ENCODE measurements around the gene SMYD2. TPM values are rescaled to one million over a fixed set of nuclear protein-coding genes. Genes with fewer than 3 reads are reported as not detected.

Gene SMYD2, protein sequence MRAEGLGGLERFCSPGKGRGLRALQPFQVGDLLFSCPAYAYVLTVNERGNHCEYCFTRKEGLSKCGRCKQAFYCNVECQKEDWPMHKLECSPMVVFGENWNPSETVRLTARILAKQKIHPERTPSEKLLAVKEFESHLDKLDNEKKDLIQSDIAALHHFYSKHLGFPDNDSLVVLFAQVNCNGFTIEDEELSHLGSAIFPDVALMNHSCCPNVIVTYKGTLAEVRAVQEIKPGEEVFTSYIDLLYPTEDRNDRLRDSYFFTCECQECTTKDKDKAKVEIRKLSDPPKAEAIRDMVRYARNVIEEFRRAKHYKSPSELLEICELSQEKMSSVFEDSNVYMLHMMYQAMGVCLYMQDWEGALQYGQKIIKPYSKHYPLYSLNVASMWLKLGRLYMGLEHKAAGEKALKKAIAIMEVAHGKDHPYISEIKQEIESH
- 10 to 100 TPM; 17.1 to 30.0 (median 26.2) TPM for total RNA-seq

DNA sequence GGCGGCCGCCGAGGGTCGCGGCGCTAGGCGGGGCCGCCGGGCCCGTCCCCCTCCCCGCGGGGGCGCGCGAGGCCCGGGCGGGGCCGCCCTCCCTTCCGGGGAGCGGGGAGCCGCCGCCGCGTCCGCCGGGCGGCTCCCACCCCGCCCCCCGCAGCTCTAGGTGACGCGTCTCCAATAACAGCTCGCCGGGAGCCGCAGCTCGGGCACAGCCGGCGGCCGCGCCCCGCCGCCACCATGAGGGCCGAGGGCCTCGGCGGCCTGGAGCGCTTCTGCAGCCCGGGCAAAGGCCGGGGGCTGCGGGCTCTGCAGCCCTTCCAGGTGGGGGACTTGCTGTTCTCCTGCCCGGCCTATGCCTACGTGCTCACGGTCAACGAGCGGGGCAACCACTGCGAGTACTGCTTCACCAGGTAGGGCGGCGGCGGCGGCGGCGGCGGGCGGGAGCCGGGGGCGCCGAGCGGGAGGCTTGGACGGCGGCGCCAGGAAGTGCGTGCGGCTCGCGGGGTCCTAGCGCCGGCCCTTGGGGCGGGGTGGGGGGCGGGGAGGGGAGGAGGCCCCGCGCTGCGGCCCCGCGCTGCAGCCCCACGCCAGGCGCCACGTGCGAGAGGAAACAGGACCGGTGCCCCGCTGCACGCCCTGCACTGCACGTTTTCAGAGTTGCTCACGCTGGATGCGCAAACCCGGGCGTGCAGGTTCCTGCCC lies at the start of gene SMYD2:
Gene SMYD2 (plus strand): TSS at position 139 of the 699 bp plus-strand sequence. CDS start 96 bp downstream, at position 235.
- TF ChIP-seq CTCF (IDR thresholded peaks at IDR 0.05) (no peak), POLR2A (IDR thresholded peaks at IDR 0.05) (no peak)
- intact Hi-C loops (cut with DNase I; ENCODE audit: low total_unique reads), result no loop called here
- peak; percentile 34 to 92 for DNase-seq (ENCODE audit: low spot score in 2 of 2)
- peak within 1 kb of the TSS; percentile 95 for H3K4me3 ChIP-seq (ENCODE audit: low read depth, poor library complexity, severe bottlenecking)
- 0 to 1% methylated on average over 30 to 33 of the region's 94 CpGs for WGBS, 2 donors

DNA sequence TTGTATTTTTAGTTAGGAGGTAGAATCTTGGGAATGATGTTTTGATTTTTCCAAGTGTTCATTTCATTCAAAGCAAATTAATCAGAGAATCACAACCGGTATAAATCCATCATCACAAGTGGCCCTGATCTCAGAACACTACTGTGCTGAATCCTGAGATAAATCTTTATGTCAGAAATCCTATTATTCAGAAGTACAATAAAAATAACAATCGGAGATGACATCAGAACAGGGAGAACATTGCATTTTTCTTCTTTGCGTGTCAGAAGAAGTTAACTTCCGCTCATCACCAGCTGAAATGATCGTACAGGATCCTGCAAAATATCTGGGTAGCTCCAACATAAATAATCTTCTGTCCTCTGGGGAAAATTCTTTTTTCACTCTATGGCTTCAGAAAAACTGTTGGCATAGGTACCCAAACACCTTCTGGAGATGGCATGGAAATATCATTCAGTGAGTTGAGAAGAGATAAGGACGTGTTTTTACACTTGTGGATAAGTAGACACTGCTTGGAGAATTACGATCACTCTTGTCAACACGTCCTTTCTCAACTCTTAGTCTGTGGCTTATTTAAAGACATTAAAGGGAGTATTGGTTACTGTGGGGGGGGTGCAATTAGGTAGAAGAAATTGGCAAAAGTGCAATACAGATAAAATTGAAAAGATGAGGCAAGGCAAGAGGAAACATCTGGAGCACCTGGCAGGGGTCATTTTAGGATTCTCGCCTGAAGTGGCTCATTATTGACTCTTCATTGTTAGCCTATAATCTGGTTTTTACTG lies 46.9 kb upstream of the SMYD2 start:
- no peak for DNase-seq (ENCODE audit: low spot score in 2 of 2)
- 72 to 74% methylated on average over 9 of the region's 9 CpGs for WGBS, 2 donors
- intact Hi-C loops (cut with DNase I; ENCODE audit: low total_unique reads), result no loop called here
- no peak overlapping the region for H3K4me3 ChIP-seq (ENCODE audit: low read depth, poor library complexity, severe bottlenecking)
- TF ChIP-seq POLR2A (IDR thresholded peaks at IDR 0.05) (no peak), CTCF (IDR thresholded peaks at IDR 0.05) (no peak)

GRCh38 chr1:214234635-214235025 lies 46.3 kb upstream of the SMYD2 start:
- no peak overlapping the region for H3K4me3 ChIP-seq (ENCODE audit: low read depth, poor library complexity, severe bottlenecking)
- WGBS, 2 donors, result 83% methylated on average over 3 of the region's 3 CpGs
- intact Hi-C loops (cut with DNase I; ENCODE audit: low total_unique reads), result no loop called here
- no peak for TF ChIP-seq CTCF (IDR thresholded peaks at IDR 0.05)
- TF ChIP-seq POLR2A (IDR thresholded peaks at IDR 0.05), result no peak
- no peak for DNase-seq (ENCODE audit: low spot score in 2 of 2)

- WGBS, 2 donors, result 49 to 68% methylated on average over 2 of the region's 2 CpGs
- no peak overlapping the region for H3K4me3 ChIP-seq (ENCODE audit: low read depth, poor library complexity, severe bottlenecking)
- no peak for DNase-seq (ENCODE audit: low spot score in 2 of 2)
- no peak for TF ChIP-seq POLR2A (IDR thresholded peaks at IDR 0.05)
- TF ChIP-seq CTCF (IDR thresholded peaks at IDR 0.05), result no peak
- intact Hi-C loops (cut with DNase I; ENCODE audit: low total_unique reads), result no loop called here
Measured at GRCh38 chr1:214236477-214236876, 44.5 kb upstream of the SMYD2 start.

DNA sequence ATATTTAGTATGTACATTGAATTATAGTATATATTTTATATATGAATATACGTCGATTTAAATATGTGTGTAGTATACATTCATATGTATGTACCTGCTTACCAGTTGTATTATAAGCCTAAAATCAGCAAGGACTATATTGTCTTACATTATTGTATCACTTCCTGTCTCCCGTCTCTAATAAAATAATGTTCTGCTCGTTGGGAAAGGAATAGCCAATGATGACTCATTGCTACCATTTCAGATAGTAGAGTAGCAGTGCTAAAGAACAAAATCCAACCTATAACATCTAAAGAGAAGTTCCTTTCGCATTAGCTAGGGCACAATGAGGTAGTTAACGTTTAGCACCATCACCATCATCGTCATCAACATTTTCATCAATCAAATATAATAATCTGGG lies 39.9 kb upstream of the SMYD2 start:
- intact Hi-C loops (cut with DNase I; ENCODE audit: low total_unique reads), result no loop called here
- 73 to 76% methylated on average over 7 of the region's 7 CpGs for WGBS, 2 donors
- TF ChIP-seq CTCF (IDR thresholded peaks at IDR 0.05) (no peak), POLR2A (IDR thresholded peaks at IDR 0.05) (no peak)
- H3K4me3 ChIP-seq (ENCODE audit: low read depth, poor library complexity, severe bottlenecking), result no peak overlapping the region
- DNase-seq (ENCODE audit: low spot score in 2 of 2), result no peak

All from lower leg skin (tissue), 4 donors.